GM10266 (cell line): Measurements from ENCODE around the gene KLF11.

Experiments used
- DNase-seq: peaks from one replicate; pipeline ENCODE4 v3.0.0; 2012; ENCODE audit errors: extremely low spot score
- TF ChIP-seq, protein P1 (sequence below): IDR thresholded peaks from 2 replicates; pipeline ENCODE4 v1.5.1; 2012; ENCODE audit warnings: mild to moderate bottlenecking, low read depth; ENCODE audit not compliant: control insufficient read depth, insufficient read depth; ENCODE audit errors: missing control alignments

KLF11 gene

DNA sequence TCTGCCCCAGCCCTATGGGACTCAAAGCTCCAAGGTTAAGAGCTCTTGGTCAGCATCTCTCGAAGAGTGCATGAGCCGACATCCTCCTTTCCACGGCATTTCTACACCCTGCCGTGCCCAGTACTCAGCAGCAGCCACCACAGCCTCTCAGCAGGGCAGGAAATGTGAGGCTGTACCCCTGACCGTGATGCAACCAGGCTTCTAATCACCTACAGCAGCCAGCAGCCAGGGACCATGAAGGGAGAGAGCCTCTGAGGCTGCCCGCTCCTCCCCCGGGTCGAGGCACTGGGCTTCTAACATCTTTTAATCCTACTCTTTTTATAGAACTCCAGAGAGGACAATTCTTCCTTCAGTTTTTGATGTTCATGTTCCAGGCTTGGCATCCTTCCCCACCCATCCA, 30.4 kb downstream of the KLF11 start:
- TF ChIP-seq, protein P1, sequence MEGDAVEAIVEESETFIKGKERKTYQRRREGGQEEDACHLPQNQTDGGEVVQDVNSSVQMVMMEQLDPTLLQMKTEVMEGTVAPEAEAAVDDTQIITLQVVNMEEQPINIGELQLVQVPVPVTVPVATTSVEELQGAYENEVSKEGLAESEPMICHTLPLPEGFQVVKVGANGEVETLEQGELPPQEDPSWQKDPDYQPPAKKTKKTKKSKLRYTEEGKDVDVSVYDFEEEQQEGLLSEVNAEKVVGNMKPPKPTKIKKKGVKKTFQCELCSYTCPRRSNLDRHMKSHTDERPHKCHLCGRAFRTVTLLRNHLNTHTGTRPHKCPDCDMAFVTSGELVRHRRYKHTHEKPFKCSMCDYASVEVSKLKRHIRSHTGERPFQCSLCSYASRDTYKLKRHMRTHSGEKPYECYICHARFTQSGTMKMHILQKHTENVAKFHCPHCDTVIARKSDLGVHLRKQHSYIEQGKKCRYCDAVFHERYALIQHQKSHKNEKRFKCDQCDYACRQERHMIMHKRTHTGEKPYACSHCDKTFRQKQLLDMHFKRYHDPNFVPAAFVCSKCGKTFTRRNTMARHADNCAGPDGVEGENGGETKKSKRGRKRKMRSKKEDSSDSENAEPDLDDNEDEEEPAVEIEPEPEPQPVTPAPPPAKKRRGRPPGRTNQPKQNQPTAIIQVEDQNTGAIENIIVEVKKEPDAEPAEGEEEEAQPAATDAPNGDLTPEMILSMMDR, result no peak
- DNase-seq, result no peak

DNA sequence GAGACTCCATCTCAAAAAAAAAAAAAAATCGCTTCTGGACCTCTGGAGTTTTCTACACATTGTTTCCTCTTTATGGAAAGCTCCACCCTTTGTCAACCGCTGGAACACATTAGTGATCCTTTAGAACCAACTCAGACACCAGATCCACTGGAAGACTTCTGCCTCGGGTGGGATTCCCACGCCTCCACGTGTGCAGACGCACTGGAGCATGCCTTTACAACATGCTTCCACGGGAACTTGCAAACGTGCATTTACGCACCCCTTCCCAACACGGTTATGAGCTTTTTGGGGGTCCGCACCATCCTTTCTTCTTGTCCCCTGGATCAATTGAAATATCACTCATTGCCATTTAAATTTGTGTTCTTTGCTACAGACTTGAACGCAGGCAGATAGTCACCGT, 31.8 kb downstream of the KLF11 start:
- no peak for DNase-seq
- TF ChIP-seq, protein P1, result no peak

DNA sequence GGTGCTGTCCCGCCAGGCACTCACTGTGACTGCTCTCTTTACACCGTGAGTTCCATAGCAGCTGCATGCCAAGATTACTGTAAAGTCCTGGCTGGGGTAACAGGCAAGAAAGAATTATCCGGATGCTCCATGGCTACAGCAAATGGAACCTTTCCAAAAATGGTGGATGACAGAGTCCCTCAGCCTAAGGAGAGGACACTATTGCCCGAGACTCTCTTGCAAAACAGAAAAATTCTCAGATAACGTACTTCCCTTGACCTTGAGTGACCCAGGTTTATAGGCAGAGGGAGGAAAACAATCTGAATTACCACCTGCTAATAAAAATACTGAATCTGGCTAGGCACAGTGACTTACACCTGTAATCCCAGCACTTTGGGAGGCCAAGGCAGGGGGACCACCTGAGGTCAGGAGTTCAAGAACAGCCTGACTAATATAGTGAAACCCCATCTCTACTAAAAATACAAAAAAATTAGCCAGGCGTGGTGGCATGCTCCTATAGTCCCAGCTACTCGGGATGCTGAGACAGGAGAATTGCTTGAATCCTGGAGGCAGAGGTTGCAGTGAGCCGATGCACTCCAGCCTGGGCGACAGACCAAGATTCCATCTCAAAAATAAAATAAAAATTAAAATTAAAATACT, 32.3 kb downstream of the KLF11 start:
- DNase-seq, result no peak
- TF ChIP-seq, protein P1, result no peak

DNA sequence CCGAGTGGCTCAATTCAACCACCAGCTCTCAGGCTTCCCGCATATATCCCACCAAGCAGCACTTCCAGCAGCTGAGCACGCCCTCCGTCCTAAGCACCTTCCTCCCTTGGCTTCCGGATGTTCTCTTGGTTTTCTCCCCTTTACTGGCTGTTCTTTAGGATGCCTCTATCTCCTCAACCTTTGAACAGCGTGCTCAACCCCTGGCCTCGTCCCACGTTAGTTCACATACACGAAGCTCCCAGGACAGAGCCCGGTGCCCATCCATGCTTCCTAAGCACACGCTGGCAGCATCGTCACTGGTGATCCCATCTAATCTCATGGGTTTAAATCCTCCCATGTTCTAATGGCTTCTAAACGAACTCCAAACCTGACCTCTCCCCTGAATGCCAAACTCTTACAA, 33.2 kb downstream of the KLF11 start:
- DNase-seq, result no peak
- TF ChIP-seq, protein P1, result no peak

DNA sequence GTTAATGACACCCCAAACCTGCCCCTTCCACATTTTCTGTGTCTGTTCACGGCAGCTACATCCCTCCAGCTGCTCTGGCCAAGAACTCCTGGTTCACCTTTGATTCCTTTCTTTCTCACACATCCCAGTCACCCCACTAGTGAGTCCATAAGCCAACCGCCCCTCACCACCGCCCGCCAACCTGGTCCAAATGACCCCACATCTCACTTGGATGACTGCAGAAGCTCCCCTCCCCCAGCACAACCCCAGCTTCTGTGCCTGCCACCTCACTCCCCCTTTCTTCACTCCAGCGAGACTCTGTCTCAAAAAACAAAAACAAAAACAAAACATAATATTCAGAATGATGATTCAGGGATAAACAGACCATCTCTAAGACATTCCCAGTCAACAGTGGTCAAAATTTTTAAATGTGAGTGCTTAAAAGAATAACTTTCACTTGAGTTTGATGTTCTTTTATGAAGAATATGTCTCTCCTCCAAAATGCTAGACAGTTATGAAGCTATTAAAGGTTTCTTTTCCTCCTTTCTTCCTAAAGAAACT, 33.7 kb downstream of the KLF11 start:
- DNase-seq, result no peak
- TF ChIP-seq, protein P1, result no peak

DNA sequence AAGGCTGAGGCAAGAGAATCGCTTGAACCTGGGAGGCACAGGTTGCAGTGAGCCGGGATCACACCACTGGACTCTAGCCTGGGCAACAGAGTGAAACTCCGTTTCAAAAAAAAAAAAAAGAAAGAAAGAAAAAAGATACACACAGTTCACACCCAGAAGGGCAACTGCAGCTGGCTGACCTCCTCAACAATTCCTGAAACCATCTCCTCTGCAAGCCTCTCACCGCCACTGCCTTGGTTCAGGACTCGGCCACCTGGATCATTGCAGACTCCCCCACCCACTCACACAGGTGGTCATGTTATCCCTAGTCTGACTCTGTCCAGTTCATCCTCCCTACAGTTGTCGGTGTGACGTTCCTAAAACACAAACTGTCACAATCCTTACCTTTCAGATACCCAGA, 34.7 kb downstream of the KLF11 start:
- DNase-seq, result no peak
- TF ChIP-seq, protein P1, result no peak

DNA sequence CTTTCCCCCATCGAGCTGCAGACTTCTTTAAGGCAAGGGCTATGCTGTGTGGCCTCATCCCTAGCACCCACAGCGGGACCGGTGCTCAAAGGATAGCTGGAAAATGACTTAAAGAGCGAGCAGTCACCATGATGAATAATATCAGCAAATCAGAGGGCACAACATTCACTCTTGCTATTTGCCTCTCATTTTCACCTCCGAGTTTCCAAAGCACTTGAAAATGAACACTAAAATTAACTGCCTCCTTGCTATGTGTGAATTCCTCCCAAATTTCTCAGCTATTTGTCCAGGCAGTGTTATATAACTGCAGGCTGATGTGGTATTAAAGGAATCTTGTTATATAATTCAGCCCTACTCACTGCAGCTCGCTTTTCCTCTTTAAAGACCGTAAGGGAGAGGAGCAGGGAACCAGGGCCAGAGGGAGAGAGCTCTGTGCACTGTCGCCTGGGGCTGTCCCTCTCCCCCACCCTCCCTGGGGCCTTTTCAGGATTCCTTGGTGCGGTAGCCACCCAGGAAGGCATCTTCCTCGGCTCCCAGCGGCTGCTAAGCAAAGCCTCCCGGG, 35.4 kb downstream of the KLF11 start:
- DNase-seq, result no peak
- TF ChIP-seq, protein P1, result no peak
